ENCODE results near the gene NFATC2.
"Not testable (repeated sequence)": the region's sequence is repeated elsewhere in the genome, so short reads cannot be mapped to it uniquely, and the experiment has no call there.

NFATC2 gene

GRCh38 chr20:51567622-51568021, 25.1 kb upstream of the NFATC2 start:
- DNase-seq (ENCODE audit: low spot score): no peak

DNA sequence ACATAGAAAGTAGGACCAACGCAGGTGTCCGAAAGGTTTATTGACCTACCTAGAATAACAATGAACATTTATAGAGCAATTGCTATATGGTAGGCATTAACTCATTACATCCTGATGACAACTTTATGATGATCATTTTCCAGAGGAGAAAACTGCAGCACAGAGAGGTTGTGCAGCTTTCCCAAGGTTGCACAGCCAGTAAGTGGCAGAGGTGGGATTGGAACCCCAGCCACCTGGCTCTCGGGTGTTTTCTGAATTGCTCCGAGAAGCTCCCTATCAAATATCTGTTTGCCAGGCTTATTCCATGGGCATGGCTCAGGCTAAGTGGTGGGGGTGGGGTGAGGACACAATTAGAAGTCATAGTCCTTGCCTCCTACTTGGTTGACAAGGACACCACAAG, 24.1 kb upstream of the NFATC2 start:
- no peak for DNase-seq (ENCODE audit: low spot score)

DNA sequence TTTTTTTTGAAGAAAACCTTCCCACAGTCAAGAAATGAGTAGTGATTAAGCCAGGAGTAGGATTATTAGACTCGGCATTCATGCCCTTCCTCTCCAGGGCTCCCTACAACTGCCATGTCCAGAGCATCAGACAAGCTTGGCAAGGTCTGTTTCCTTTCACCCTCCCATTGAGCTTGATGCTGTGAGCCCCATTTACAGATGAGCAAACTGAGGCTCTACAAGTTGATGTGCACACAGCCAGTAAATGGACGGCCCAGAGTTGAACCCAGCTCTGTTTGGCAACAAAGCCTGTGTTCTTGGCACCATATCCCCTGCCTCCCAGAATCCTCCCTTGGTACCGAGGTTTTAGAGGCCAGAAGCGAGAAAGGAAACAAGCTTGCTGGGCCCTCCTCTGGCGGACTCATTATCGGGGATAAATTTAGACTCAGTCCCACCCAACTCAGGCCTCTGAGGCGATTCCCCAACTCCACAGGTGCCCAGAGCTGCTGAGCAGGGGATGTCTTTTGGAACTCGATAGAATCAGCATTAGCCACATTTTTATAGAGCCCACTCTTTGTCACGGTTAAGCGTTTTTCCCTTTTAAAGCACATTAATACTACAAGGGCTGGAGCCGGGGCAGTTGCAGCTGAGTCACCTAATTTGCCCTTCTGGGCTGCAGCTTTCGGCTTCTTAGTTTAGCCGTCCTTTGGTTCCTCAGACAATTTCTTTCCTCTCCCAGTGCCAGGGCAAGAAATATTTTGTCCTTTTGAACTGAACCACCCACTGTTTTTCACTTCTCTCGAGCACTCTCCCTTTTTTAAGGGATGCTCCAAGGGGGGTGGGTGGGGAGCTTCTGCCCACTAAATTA, 23.0 kb upstream of the NFATC2 start:
- no peak for DNase-seq (ENCODE audit: low spot score)

DNA sequence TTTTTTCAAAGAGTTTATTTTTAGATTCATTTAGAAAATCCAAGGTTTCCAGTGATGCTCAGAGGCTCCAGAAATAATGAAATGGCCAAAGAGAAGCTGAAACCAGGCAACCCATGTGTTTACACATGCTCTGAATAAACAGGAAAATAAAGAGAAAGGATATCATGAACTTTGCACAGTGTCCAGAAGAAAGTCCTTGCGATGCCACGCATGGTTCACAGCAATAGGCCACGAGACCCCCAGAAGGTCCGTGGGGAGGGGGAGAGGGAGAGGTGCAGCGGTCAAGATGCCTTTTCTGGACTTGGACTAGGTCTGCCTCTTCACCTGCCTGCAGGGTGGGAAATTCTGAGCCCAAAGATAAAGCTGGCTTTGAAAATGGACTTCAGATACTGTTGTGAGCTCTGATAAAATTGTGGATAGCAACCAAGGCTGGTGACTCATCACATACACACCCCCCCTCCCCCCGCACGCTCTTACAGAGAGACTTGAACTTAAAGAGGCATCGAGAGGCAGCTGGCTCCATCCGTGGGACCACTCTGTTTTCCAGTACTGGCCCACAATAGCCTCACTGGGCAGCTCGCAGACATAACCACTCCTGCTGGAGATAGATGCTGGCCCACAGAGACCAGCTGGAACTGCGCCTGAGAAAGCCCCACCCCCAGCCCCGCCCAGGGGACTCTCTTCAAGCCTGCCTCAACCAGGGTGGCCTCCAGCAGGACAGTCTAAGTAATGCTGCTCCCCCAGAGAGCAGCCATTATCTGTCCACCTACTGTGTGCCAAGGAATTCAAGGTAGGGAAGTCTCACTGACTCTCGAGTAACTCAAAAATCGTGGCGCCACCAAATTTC, 21.2 kb upstream of the NFATC2 start:
- DNase-seq (ENCODE audit: low spot score): no peak

- no peak for DNase-seq (ENCODE audit: low spot score)
Observed at GRCh38 chr20:51563174-51563485, 20.6 kb upstream of the NFATC2 start.

- DNase-seq (ENCODE audit: low spot score): peak; percentile 64
Observed at GRCh38 chr20:51562332-51563173, 20.0 kb upstream of the NFATC2 start.

- no peak for DNase-seq (ENCODE audit: low spot score)
Observed at GRCh38 chr20:51562027-51562331, 19.5 kb upstream of the NFATC2 start.

DNA sequence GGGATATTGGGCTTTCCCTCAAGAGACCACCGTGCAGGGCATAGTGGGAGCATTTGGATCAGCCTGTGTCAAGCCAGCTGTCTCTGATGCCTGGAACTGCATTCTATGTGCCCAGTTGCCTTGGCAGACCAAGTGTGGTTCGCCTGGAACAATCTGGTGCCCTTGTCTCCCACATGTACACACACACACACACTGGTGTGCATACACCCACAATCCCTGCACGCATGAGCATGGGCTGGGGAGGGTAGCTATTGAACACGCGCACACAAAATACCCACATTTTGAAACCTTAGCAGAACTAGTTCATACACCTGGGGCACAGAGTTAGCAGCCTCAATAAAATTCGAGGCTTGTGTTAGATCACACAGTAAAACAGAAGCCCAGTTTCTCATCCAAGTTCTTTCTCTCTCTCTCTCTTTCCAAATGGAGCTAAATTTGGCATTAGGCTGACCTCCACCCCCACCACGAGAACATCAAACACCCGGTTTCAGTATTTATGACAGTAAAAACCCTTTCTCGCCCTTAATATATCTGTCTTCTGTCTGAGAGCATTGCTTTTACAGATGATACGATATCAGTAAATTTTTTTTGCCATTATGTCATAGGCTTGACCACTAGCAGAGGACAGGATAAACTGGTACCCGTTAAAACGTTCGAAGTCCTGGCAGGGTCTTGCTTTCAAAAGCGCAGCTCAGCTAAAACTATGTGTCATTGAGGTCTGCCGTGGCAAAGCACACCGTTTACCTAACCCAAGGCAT, 18.2 kb upstream of the NFATC2 start:
- DNase-seq (ENCODE audit: low spot score): no peak

GRCh38 chr20:51560042-51560441, 17.5 kb upstream of the NFATC2 start:
- DNase-seq (ENCODE audit: low spot score): no peak

DNA sequence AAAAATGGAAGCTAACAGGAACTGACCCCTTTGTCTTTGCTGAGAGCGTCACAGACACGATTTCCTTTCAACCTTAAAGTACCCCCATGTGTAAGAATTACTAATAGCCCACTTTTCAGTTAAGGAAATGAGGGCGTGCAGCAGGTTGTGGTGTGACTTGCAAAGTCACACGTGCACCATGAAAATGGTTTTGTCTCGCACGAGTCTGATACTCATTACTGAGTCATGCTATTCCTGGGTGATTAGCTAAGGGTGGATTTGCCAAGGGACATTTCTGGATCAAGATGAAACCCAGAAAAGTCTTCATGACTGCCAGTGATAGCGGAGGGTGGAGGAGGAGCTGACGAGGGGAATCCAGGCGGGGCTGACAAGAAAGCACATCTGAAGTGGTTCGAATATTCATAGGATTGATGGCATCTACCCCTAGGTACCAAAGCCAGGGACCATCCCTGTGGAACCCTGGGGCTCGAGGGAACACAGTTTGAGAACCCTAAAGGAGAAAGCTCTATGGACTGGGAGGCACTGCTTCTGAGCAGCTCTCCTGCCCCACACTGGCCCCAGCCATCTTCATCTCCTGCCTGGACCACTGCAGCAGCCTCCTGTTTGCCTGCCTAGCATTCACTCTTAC, 12.1 kb upstream of the NFATC2 start:
- no peak for DNase-seq (ENCODE audit: low spot score)

GRCh38 chr20:51553897-51554486, 11.5 kb upstream of the NFATC2 start:
- no peak for DNase-seq (ENCODE audit: low spot score)

GRCh38 chr20:51551186-51551585, 8.7 kb upstream of the NFATC2 start:
- no peak for DNase-seq (ENCODE audit: low spot score)

- DNase-seq (ENCODE audit: low spot score): no peak
Observed at GRCh38 chr20:51549474-51549873, 7.0 kb upstream of the NFATC2 start.

DNA sequence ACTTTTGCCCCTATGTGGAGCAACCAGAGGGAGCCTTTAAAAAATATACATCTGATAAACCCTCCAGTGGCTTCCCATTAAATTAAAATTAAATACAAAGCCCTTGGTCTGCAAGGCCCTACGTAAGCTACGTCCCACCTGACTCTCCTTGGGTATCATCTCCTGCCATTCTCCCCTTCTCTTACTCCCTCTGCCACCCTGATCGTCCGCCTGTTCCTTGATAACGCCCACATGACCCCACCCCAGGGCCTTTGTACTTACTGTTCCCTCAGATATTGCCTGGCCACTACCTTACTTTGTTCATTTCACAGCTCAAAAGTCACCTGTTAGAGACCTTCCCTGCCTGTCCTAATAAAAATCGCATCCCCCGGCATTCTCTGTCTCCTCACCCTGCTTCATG, 5.4 kb upstream of the NFATC2 start:
- DNase-seq (ENCODE audit: low spot score): no peak

- DNase-seq (ENCODE audit: low spot score): no peak
Observed at GRCh38 chr20:51545515-51545914, 3.0 kb upstream of the NFATC2 start.

DNA sequence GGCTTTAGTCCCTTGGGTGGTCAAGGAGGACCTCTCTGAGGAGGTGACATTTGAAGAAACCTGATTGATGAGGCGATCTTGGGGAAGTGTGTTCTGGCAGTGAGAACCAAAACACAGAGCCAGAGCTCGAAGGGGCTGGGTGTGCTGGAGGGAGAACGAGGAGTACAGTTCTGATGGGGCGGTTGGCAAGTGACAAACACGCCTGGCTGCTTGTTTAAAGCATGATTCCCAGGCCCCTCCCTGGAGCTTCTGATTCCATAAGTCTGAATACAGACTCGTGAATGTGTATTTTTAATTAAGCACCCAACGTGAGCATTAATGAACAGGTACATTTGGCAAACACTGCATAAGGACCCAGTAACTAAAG, 886 bp upstream of the NFATC2 start:
- no peak for DNase-seq (ENCODE audit: low spot score)

DNA sequence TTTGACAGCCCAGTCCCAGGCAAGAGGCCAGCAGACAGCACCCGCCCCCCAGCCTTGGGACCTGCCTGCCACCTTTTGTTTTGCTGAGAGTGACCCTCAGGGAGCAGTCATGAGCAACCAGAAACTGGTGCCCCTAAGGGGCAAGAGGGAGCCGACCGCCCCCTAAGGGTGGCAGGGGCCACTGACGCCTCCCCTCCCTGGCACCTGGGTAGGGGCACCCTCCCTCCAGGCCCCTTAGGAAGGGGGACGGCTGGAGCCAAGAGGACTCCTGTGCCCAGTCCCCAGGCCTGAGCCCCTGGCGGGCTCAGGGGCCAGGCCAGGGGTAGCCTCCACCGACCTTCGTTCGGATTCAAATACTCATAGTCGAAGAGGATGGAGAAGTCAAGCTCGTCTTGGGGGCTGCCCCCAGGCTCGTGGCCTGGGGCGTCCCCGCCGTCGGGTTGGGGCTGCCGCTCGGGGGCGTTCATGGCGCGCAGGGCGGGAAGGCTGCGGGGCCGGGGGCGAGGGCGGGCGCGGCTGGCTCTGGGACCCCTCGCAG, 417 bp downstream of the NFATC2 start:
- DNase-seq (ENCODE audit: low spot score): no peak

GRCh38 chr20:51541189-51542032, 1.1 kb downstream of the NFATC2 start:
- DNase-seq (ENCODE audit: low spot score): peak; percentile 88

DNA sequence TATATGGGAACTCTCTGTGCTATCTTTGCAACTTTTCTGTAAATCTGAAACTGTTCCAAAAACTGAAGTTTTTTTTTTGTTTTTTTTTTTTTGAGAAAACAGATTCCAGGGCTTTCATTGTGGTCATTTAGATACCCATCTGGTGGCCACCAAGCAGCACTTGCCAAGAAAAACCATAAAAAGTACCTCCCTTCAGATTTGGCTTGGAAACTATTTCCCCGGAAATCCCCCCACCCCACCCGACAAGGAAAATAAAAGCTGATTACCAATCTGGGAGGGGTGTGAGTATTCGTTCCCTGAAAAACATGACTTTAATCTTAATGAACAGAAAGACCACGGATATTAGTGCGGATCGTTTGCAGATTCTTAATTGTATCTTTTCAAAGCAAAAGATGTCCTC, 1.9 kb downstream of the NFATC2 start:
- DNase-seq (ENCODE audit: low spot score): no peak

DNA sequence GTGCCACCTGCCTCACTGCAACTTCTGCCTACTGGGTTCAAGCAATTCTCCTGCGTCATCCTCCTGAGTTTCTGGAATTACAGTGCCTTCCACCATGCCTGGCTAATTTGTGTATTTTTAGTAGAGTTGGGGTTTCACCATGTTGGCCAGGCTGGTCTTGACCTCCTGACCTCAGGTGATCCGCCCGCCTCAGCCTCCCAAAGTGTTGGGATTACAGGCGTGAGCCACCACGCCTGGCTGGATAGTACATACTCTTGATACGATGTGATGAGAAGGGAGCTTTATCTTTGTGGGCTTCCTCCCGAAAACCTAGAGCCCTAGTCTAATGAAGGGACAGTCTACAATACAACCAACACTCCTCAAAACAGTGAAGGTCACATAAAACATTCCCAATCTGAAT, 2.4 kb downstream of the NFATC2 start:
- DNase-seq (ENCODE audit: low spot score): not testable (repeated sequence)

Measured in pons (tissue), 1 donor.